ENCODE results near the gene GABRB1. TPM values are rescaled to one million over a fixed set of nuclear protein-coding genes. Genes with fewer than 3 reads are reported as not detected.
A peak's percentile ranks its signal among the peaks of the same experiment; 100 is the strongest.

Gene GABRB1
- polyA plus RNA-seq, 4 donors = 0.18 to 0.78 TPM; not detected in 2

DNA sequence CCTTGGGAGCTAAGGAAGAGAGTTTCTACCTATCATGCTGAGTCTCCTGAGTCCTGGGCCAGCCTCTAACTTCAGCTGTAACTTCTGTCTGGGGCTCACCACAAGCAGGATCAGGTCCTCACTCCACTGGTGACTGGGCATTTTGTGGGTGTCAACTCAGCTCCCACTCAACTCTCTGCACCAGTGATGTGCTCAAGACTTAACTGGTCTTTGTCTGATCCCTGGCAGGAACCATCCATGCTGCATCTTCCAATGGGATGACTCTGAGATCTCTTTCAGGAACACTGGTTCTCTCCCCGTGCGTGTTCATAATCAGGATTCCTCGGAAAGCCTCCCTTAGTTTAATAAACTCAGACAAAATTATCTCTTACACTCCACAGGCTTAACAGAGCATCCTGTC lies 349.8 kb downstream of the GABRB1 start:
- Histone ChIP-seq H3K36me3 (ENCODE audit: control insufficient read depth in 3 of 3, insufficient read depth in 2 of 3, low read depth in 1 of 3, low read length in 3 of 3) (no peaks in the 10 kb centered on the region), H3K27ac (ENCODE audit: low read depth in 1 of 3, low read length in 2 of 3) (no peak overlapping the region), H3K4me1 (ENCODE audit: control insufficient read depth in 3 of 3, insufficient read depth in 2 of 3, low read depth in 1 of 3, low read length in 2 of 3) (no peaks in the 10 kb centered on the region), H3K4me3 (ENCODE audit: low read depth in 1 of 3, low read length in 3 of 3) (no peak overlapping the region), H3K27me3 (ENCODE audit: control insufficient read depth in 3 of 3, insufficient read depth in 3 of 3, low read length in 3 of 3) (no peaks in the 10 kb centered on the region), H3K9me3 (ENCODE audit: control insufficient read depth in 2 of 2, insufficient read depth in 1 of 2, low read depth in 1 of 2, low read length in 1 of 2) (no peaks in the 10 kb centered on the region)
- FAIRE-seq (no peak), DNase-seq (no peak)
- WGBS, 3 donors = 88 to 96% (median 94%) methylated on average over 3 of the region's 3 CpGs

DNA sequence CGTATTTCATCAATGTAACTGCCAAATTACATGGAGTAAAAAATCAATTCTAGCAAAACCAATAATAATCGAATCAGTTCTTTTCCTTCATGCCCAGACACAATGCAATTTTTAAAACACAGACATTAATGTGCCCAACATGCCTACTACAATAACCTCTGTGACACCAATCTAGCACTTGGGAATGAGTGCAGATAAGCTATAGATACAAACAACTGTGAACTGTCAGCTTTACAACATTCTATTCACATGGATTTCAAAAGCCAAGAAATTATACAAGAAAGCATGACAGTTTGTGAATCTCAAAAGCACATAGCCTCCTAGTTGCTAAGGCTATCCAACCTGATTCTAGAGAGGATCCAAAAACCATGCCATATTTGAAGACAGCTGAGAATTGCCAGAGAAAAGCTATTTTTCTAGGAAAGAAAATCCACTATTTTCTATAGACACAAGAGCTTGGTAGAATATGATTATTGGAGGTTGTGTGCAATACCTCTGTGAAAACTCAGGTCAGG lies 351.5 kb downstream of the GABRB1 start:
- FAIRE-seq = no peak
- Histone ChIP-seq H3K36me3 (ENCODE audit: control insufficient read depth in 3 of 3, insufficient read depth in 2 of 3, low read depth in 1 of 3, low read length in 3 of 3) (no peaks in the 10 kb centered on the region), H3K27me3 (ENCODE audit: control insufficient read depth in 3 of 3, insufficient read depth in 3 of 3, low read length in 3 of 3) (no peaks in the 10 kb centered on the region), H3K4me3 (ENCODE audit: low read depth in 1 of 3, low read length in 3 of 3) (no peak overlapping the region), H3K9me3 (ENCODE audit: control insufficient read depth in 2 of 2, insufficient read depth in 1 of 2, low read depth in 1 of 2, low read length in 1 of 2) (no peaks in the 10 kb centered on the region), H3K4me1 (ENCODE audit: control insufficient read depth in 3 of 3, insufficient read depth in 2 of 3, low read depth in 1 of 3, low read length in 2 of 3) (no peaks in the 10 kb centered on the region), H3K27ac (ENCODE audit: low read depth in 1 of 3, low read length in 2 of 3) (no peak overlapping the region)
- WGBS, 3 donors = 46 to 61% (median 55%) methylated on average over 2 of the region's 2 CpGs
- no peak for DNase-seq

GRCh38 chr4:47383829-47384427 lies 352.6 kb downstream of the GABRB1 start:
- Histone ChIP-seq H3K9me3 (ENCODE audit: control insufficient read depth in 2 of 2, insufficient read depth in 1 of 2, low read depth in 1 of 2, low read length in 1 of 2) (no peaks in the 10 kb centered on the region), H3K36me3 (ENCODE audit: control insufficient read depth in 3 of 3, insufficient read depth in 2 of 3, low read depth in 1 of 3, low read length in 3 of 3) (no peaks in the 10 kb centered on the region), H3K4me1 (ENCODE audit: control insufficient read depth in 3 of 3, insufficient read depth in 2 of 3, low read depth in 1 of 3, low read length in 2 of 3) (no peaks in the 10 kb centered on the region), H3K4me3 (ENCODE audit: low read depth in 1 of 3, low read length in 3 of 3) (no peak overlapping the region), H3K27ac (ENCODE audit: low read depth in 1 of 3, low read length in 2 of 3) (no peak overlapping the region), H3K27me3 (ENCODE audit: control insufficient read depth in 3 of 3, insufficient read depth in 3 of 3, low read length in 3 of 3) (no peaks in the 10 kb centered on the region)
- 2% methylated on average over 4 of the region's 4 CpGs for WGBS, 3 donors
- FAIRE-seq (peak; percentile 91), DNase-seq (peak; percentile 15 to 24)

DNA sequence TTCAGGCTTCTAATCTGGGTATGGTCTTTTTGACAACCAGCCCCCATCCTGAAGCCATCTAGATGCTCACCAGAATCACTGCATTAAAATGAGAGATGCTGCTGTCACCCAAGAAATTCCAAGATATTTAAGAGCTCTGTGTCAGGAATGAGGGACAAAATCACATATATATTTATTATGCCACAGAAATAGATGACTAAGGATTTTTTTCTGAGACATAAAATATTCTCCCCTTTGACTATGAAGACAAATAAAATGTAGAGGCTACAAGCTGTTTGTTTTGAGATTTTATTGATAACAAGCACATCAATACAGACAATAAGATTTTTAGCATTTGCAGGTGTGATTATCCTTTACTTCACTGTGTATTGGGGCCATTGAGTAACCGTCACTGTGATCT lies 354.8 kb downstream of the GABRB1 start:
- no peak overlapping the region for H3K27ac ChIP-seq (ENCODE audit: low read depth in 1 of 3, low read length in 2 of 3)
- FAIRE-seq = no peak
- no peaks in the 10 kb centered on the region for H3K36me3 ChIP-seq (ENCODE audit: control insufficient read depth in 3 of 3, insufficient read depth in 2 of 3, low read depth in 1 of 3, low read length in 3 of 3)
- H3K9me3 ChIP-seq (ENCODE audit: control insufficient read depth in 2 of 2, insufficient read depth in 1 of 2, low read depth in 1 of 2, low read length in 1 of 2) = no peaks in the 10 kb centered on the region
- no peak for DNase-seq
- H3K27me3 ChIP-seq (ENCODE audit: control insufficient read depth in 3 of 3, insufficient read depth in 3 of 3, low read length in 3 of 3) = no peaks in the 10 kb centered on the region
- no peaks in the 10 kb centered on the region for H3K4me1 ChIP-seq (ENCODE audit: control insufficient read depth in 3 of 3, insufficient read depth in 2 of 3, low read depth in 1 of 3, low read length in 2 of 3)
- WGBS, 3 donors = 91 to 97% (median 92%) methylated on average over 1 of the region's 1 CpG
- H3K4me3 ChIP-seq (ENCODE audit: low read depth in 1 of 3, low read length in 3 of 3) = no peak overlapping the region

GRCh38 chr4:47386561-47387235 lies 355.3 kb downstream of the GABRB1 start:
- Histone ChIP-seq H3K4me3 (ENCODE audit: low read depth in 1 of 3, low read length in 3 of 3) (no peak overlapping the region), H3K27me3 (ENCODE audit: control insufficient read depth in 3 of 3, insufficient read depth in 3 of 3, low read length in 3 of 3) (no peaks in the 10 kb centered on the region), H3K9me3 (ENCODE audit: control insufficient read depth in 2 of 2, insufficient read depth in 1 of 2, low read depth in 1 of 2, low read length in 1 of 2) (no peaks in the 10 kb centered on the region), H3K27ac (ENCODE audit: low read depth in 1 of 3, low read length in 2 of 3) (no peak overlapping the region), H3K4me1 (ENCODE audit: control insufficient read depth in 3 of 3, insufficient read depth in 2 of 3, low read depth in 1 of 3, low read length in 2 of 3) (no peaks in the 10 kb centered on the region), H3K36me3 (ENCODE audit: control insufficient read depth in 3 of 3, insufficient read depth in 2 of 3, low read depth in 1 of 3, low read length in 3 of 3) (no peaks in the 10 kb centered on the region)
- 74 to 84% (median 82%) methylated on average over 2 of the region's 2 CpGs for WGBS, 3 donors
- DNase-seq (no peak), FAIRE-seq (no peak)

DNA sequence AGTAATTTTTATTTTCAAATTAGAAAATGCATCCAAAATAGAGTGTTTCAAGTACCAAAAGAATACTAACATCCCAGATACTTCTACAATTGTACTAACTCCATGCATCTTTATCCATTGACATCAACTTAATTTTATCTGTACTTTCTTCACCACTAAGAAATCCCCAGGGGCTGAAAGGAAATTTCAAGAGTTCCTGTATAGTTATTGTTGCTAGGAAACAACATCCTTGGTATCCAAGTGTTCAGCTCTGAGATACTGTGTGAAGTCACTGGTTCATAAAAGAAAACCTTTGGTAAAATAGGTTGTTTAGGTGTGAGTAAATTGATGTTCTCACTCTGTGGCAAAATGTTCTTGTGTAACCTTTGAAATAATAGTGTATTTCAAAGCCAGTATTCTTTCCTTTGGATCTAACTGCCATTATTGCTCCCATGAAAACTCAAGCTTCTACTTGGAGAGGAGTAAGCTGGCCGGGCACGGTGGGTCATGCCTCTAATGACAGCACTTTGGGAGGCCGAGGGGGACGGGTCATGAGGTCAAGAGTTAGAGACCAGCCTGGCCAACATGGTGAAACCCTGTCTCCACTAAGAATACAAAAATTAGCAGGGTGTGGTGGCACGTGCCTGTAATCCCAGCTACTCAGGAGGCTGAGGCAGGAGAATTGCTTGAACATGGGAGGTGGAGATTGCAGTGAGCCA lies 359.2 kb downstream of the GABRB1 start:
- no peak overlapping the region for H3K4me3 ChIP-seq (ENCODE audit: low read depth in 1 of 3, low read length in 3 of 3)
- FAIRE-seq = no peak
- no peaks in the 10 kb centered on the region for H3K36me3 ChIP-seq (ENCODE audit: control insufficient read depth in 3 of 3, insufficient read depth in 2 of 3, low read depth in 1 of 3, low read length in 3 of 3)
- no peaks in the 10 kb centered on the region for H3K27me3 ChIP-seq (ENCODE audit: control insufficient read depth in 3 of 3, insufficient read depth in 3 of 3, low read length in 3 of 3)
- WGBS, 3 donors = 85 to 88% (median 85%) methylated on average over 5 of the region's 5 CpGs
- no peaks in the 10 kb centered on the region for H3K9me3 ChIP-seq (ENCODE audit: control insufficient read depth in 2 of 2, insufficient read depth in 1 of 2, low read depth in 1 of 2, low read length in 1 of 2)
- no peaks in the 10 kb centered on the region for H3K4me1 ChIP-seq (ENCODE audit: control insufficient read depth in 3 of 3, insufficient read depth in 2 of 3, low read depth in 1 of 3, low read length in 2 of 3)
- DNase-seq = no peak
- no peak overlapping the region for H3K27ac ChIP-seq (ENCODE audit: low read depth in 1 of 3, low read length in 2 of 3)

DNA sequence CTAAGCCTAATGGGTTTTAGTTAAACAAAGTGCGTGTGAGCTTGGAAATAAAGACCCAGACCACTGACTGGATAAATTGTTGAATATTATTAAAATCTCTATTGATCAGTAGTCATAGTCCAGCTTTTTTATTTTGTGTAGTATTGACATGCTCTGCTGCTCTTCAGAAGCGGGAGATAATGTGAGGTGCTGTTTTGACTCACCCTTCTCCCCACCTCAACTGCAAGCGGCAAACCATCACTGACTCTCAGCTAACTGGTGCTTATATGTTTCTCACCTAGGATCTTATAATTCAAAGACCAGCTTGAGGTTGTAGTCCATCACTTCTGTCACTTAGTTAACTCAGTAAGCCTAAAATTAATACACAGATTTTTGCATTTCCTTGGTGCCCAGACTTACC lies 359.9 kb downstream of the GABRB1 start:
- no peak overlapping the region for H3K27ac ChIP-seq (ENCODE audit: low read depth in 1 of 3, low read length in 2 of 3)
- no peaks in the 10 kb centered on the region for H3K36me3 ChIP-seq (ENCODE audit: control insufficient read depth in 3 of 3, insufficient read depth in 2 of 3, low read depth in 1 of 3, low read length in 3 of 3)
- H3K27me3 ChIP-seq (ENCODE audit: control insufficient read depth in 3 of 3, insufficient read depth in 3 of 3, low read length in 3 of 3) = no peaks in the 10 kb centered on the region
- FAIRE-seq (no peak), DNase-seq (no peak)
- H3K4me1 ChIP-seq (ENCODE audit: control insufficient read depth in 3 of 3, insufficient read depth in 2 of 3, low read depth in 1 of 3, low read length in 2 of 3) = no peaks in the 10 kb centered on the region
- no peak overlapping the region for H3K4me3 ChIP-seq (ENCODE audit: low read depth in 1 of 3, low read length in 3 of 3)
- 89 to 90% (median 90%) methylated on average over 3 of the region's 3 CpGs for WGBS, 3 donors
- no peaks in the 10 kb centered on the region for H3K9me3 ChIP-seq (ENCODE audit: control insufficient read depth in 2 of 2, insufficient read depth in 1 of 2, low read depth in 1 of 2, low read length in 1 of 2)

- H3K36me3 ChIP-seq (ENCODE audit: control insufficient read depth in 3 of 3, insufficient read depth in 2 of 3, low read depth in 1 of 3, low read length in 3 of 3) = no peaks in the 10 kb centered on the region
- no peak overlapping the region for H3K4me3 ChIP-seq (ENCODE audit: low read depth in 1 of 3, low read length in 3 of 3)
- no peaks in the 10 kb centered on the region for H3K4me1 ChIP-seq (ENCODE audit: control insufficient read depth in 3 of 3, insufficient read depth in 2 of 3, low read depth in 1 of 3, low read length in 2 of 3)
- no peak overlapping the region for H3K27ac ChIP-seq (ENCODE audit: low read depth in 1 of 3, low read length in 2 of 3)
- peaks cover 0 to 4% (median 2%) of the 10 kb centered on the region in 3 donors for H3K27me3 ChIP-seq (ENCODE audit: control insufficient read depth in 3 of 3, insufficient read depth in 3 of 3, low read length in 3 of 3)
- FAIRE-seq = no peak
- DNase-seq = no peak
- no peaks in the 10 kb centered on the region for H3K9me3 ChIP-seq (ENCODE audit: control insufficient read depth in 2 of 2, insufficient read depth in 1 of 2, low read depth in 1 of 2, low read length in 1 of 2)
- 82 to 88% (median 83%) methylated on average over 2 of the region's 2 CpGs for WGBS, 3 donors
Observed at GRCh38 chr4:47406408-47406807, 375.0 kb downstream of the GABRB1 start.
